Heart left ventricle (tissue), 13 donors: ENCODE measurements around the gene ZNRF2.

ENCODE experiments used
- CTCF ChIP-seq, 12 donors: fragments of 200-600 bp; sonication (generic) in 4 of 12; IDR thresholded peaks; one replicate each; pipeline versions ENCODE4 v1.5.0 to v1.8.0; 2018 to 2022; ENCODE audit warnings: antibody characterized with exemption in 12 of 12, mild to moderate bottlenecking in 5 of 12
- POLR2A ChIP-seq, 2 donors: fragments of 450-650 bp; IDR thresholded peaks; one replicate each; pipeline ENCODE4 v1.6.1; 2017; ENCODE audit warnings: antibody characterized with exemption in 2 of 2, mild to moderate bottlenecking in 2 of 2, moderate library complexity in 2 of 2
- donor health status: ischemic (EF 13 %, LVEDD 7.1; RV severe dilation, severe dysfunction).
- donor health status: DM: no; HTN: yes; CAD: no.
- donor health status: DM: no; HTN: no; CAD: no.
- donor health status: ischemic (EF 25% LVEDD 6.9; RV normal size, moderate dysfunction).
- donor health status: ischemic (EF 25% LVEDD 5.7; RV mildly dilated, moderate dysfunction).
- donor health status: ischemic (EF 35%, LVEDD 5.7; RV mildly dilated, moderate dysfunction).
- donor health status: nonischemic (EF 11% LVEDD 7.7; RV severe dilation, severe dysfunction).
- donor health status: DM: yes; HTN: yes; CAD: no.
- donor health status: PGD.
- donor health status: ischemic (EF 29% LVEDD 5.4; RV normal size, mild dysfunction).
- donor health status: nonischemic (EF 23%, LVEDD 6.1; RV moderate dilation, normal function).

- no peak for TF ChIP-seq CTCF (IDR thresholded peaks at IDR 0.05)
- TF ChIP-seq POLR2A (IDR thresholded peaks at IDR 0.05): no peak
These were observed 25.5 kb downstream of the ZNRF2 start for GRCh38 chr7:30309842-30310435.
